Adipose tissue (tissue), 3 donors: Measurements from ENCODE around the gene NCAPG. TPM values are rescaled to one million over a fixed set of nuclear protein-coding genes. Genes with fewer than 3 reads are reported as not detected.

ENCODE experiments used
- H3K27ac ChIP-seq: one replicate; pipeline ENCODE4 v1.5.1; 2013; ENCODE audit warnings: low read depth, low read length
- WGBS, 3 donors: extraction: QIAGEN DNeasy Blood & Tissue Kit; methylation state at CpG; one replicate each; pipeline ENCODE4 v1.1.7; 2013; 5-methylcytosine and 5-hydroxymethylcytosine counted together
- polyA plus RNA-seq, 3 donors: library from polyadenylated mRNA; stranded (reverse); fragments of 200-250 nt; gene quantifications; one replicate each; pipeline ENCODE4 v1.2.3, GENCODE V29; 2013
- donor health status: healthy with polysubstance abuse.
- donor health status: Bipolar disorder and iron deficiency.
- donor health status: healthy.

Gene NCAPG
- under 1 TPM; 0.10 to 0.67 (median 0.10) TPM for polyA plus RNA-seq

GRCh38 chr4:17810260-17811077, at the start of gene NCAPG, which contains the start of gene DCAF16:
Gene NCAPG, plus strand, starts transcription at chr4:17810979. Its CDS starts 99 bp downstream, at chr4:17811078.
Gene DCAF16, minus strand, starts transcription at chr4:17810757. Its CDS starts 6,616 bp downstream, at chr4:17804141.
- WGBS, 3 donors: 0% methylated on average over 69 of the region's 69 CpGs
- peak within 1 kb of the TSS; percentile 86 for H3K27ac ChIP-seq

- no peak overlapping the region for H3K27ac ChIP-seq
- WGBS, 3 donors: 47 to 56% (median 52%) methylated on average over 1 of the region's 1 CpG
Measured at GRCh38 chr4:17761062-17761461, 49.7 kb upstream of the NCAPG start.

- no peak overlapping the region for H3K27ac ChIP-seq
- 72 to 83% (median 79%) methylated on average over 1 of the region's 1 CpG for WGBS, 3 donors
Measured at GRCh38 chr4:17762726-17763125, 48.1 kb upstream of the NCAPG start.

- no peak overlapping the region for H3K27ac ChIP-seq
- 55 to 82% (median 80%) methylated on average over 3 of the region's 3 CpGs for WGBS, 3 donors
Measured at GRCh38 chr4:17763416-17763815, 47.4 kb upstream of the NCAPG start.

- WGBS, 3 donors: 48 to 56% (median 49%) methylated on average over 5 of the region's 5 CpGs
- H3K27ac ChIP-seq: no peak overlapping the region
Measured at GRCh38 chr4:17763931-17764330, 46.8 kb upstream of the NCAPG start.

- no peak overlapping the region for H3K27ac ChIP-seq
- WGBS, 3 donors: 64 to 78% (median 69%) methylated on average over 11 of the region's 11 CpGs
Measured at GRCh38 chr4:17765514-17766286, 45.1 kb upstream of the NCAPG start.

- WGBS, 3 donors: 89 to 96% (median 95%) methylated on average over 29 to 33 of the region's 33 CpGs
- H3K27ac ChIP-seq: no peak overlapping the region
Measured at GRCh38 chr4:17766826-17767458, 43.8 kb upstream of the NCAPG start.

GRCh38 chr4:17769406-17770174, 41.2 kb upstream of the NCAPG start:
- no peak overlapping the region for H3K27ac ChIP-seq
- 51 to 79% (median 53%) methylated on average over 8 of the region's 8 CpGs for whole genome bisulfite sequencing, 3 donors

GRCh38 chr4:17770845-17771244, 39.9 kb upstream of the NCAPG start:
- H3K27ac ChIP-seq: no peak overlapping the region
- 68 to 79% (median 72%) methylated on average over 4 of the region's 4 CpGs for WGBS, 3 donors

GRCh38 chr4:17771284-17771908, 39.4 kb upstream of the NCAPG start:
- 59 to 74% (median 70%) methylated on average over 8 of the region's 8 CpGs for WGBS, 3 donors
- no peak overlapping the region for H3K27ac ChIP-seq

GRCh38 chr4:17773135-17773698, 37.6 kb upstream of the NCAPG start:
- H3K27ac ChIP-seq: no peak overlapping the region
- WGBS, 3 donors: 73 to 87% (median 75%) methylated on average over 10 of the region's 10 CpGs

GRCh38 chr4:17778431-17778830, 32.3 kb upstream of the NCAPG start:
- no peak overlapping the region for H3K27ac ChIP-seq
- 82 to 97% (median 95%) methylated on average over 3 of the region's 3 CpGs for WGBS, 3 donors

- 6 to 13% (median 12%) methylated on average over 31 of the region's 31 CpGs for WGBS, 3 donors
Measured at GRCh38 chr4:17780501-17781299, 30.1 kb upstream of the NCAPG start.

GRCh38 chr4:17781300-17782287, 29.2 kb upstream of the NCAPG start, which contains the start of gene FAM184B:
Gene FAM184B, minus strand, starts transcription at chr4:17781621. Its CDS starts 322 bp downstream, at chr4:17781299.
- H3K27ac ChIP-seq: no peak within 1 kb of the TSS
- WGBS, 3 donors: 3% methylated on average over 76 to 82 of the region's 82 CpGs

More at GRCh38 chr4:17780501-17781299, 30.1 kb upstream of the NCAPG start:
- H3K27ac ChIP-seq: no peak overlapping the region

GRCh38 chr4:17785858-17786257, 24.9 kb upstream of the NCAPG start:
- 73 to 79% (median 74%) methylated on average over 5 of the region's 5 CpGs for WGBS, 3 donors
- H3K27ac ChIP-seq: no peak overlapping the region
